SH-SY5Y (cell line): ENCODE results near the gene NKD1.

Experiments used
- GATA2 ChIP-seq: IDR thresholded peaks from 2 replicates; pipeline ENCODE4 v1.6.1; 2011; ENCODE audit warnings: mild to moderate bottlenecking, low read depth, low read length
- GATA3 ChIP-seq: IDR thresholded peaks from 2 replicates; pipeline ENCODE4 v1.6.1; 2011; ENCODE audit warnings: low read depth, mild to moderate bottlenecking, low read length, moderate library complexity

GRCh38 chr16:50516401-50516800 lies 31.8 kb upstream of the NKD1 start:
- no peak for TF ChIP-seq GATA2
- no peak for TF ChIP-seq GATA3
